DND-41 (cell line): ENCODE measurements around the gene ARL6IP5.
A peak's percentile ranks its signal among the peaks of the same experiment; 100 is the strongest.

Source experiments
- ATAC-seq: fragments of 200-7000 bp; cut with Tn5 transposase; 3 replicates; pipeline ENCODE4 v1.9.1; 2021; ENCODE audit warnings: low read depth; ENCODE audit not compliant: insufficient read depth
- DNase-seq: peaks from one replicate; pipeline ENCODE4 v3.0.0-alpha.2; 2020
- H2AFZ ChIP-seq: 2 replicates; pipeline ENCODE4 v1.6.0; 2012; ENCODE audit warnings: low read depth, low read length
- H3K27ac ChIP-seq: 2 replicates; pipeline ENCODE4 v1.5.1; 2012; ENCODE audit warnings: low read length, inconsistent platforms
- H3K27me3 ChIP-seq: fragments of 200-600 bp; sonication (generic); 2 replicates; pipeline ENCODE4 v1.6.0; 2012; ENCODE audit warnings: low read length, mild to moderate bottlenecking, inconsistent platforms; ENCODE audit not compliant: insufficient read depth, poor library complexity
- H3K36me3 ChIP-seq: 2 replicates; pipeline ENCODE4 v1.5.1; 2012; ENCODE audit warnings: low read length, inconsistent platforms; ENCODE audit not compliant: insufficient read depth
- H3K4me1 ChIP-seq: 2 replicates; pipeline ENCODE4 v1.5.1; 2012; ENCODE audit warnings: mild to moderate bottlenecking, low read length; ENCODE audit not compliant: insufficient read depth
- H3K4me2 ChIP-seq: 2 replicates; pipeline ENCODE4 v1.6.0; 2012; ENCODE audit warnings: mild to moderate bottlenecking, moderate library complexity, low read length, inconsistent platforms; ENCODE audit not compliant: insufficient read depth
- H3K4me3 ChIP-seq, 2 experiments: fragments of 200-600 bp in 1 of 2; shearing (Covaris generic) in 1 of 2; 2 replicates each; pipeline ENCODE4 v1.5.1; 2012 to 2016; ENCODE audit warnings: inconsistent platforms in 2 of 2, low read length in 2 of 2, mild to moderate bottlenecking in 2 of 2, low read depth in 1 of 2, moderate library complexity in 1 of 2
- H3K79me2 ChIP-seq: 2 replicates; pipeline ENCODE4 v1.6.0; 2012; ENCODE audit warnings: low read length, inconsistent platforms; ENCODE audit not compliant: insufficient read depth
- H3K9ac ChIP-seq: 2 replicates; pipeline ENCODE4 v1.6.0; 2012; ENCODE audit warnings: low read depth, mild to moderate bottlenecking, inconsistent platforms, low read length, moderate library complexity
- H3K9me3 ChIP-seq: 2 replicates; pipeline ENCODE4 v1.5.1; 2012; ENCODE audit warnings: low read length, moderate library complexity, mild to moderate bottlenecking, inconsistent platforms; ENCODE audit not compliant: insufficient read depth, severe bottlenecking
- H4K20me1 ChIP-seq: 2 replicates; pipeline ENCODE4 v1.6.0; 2012; ENCODE audit warnings: low read length; ENCODE audit not compliant: insufficient read depth
- CTCF ChIP-seq: IDR thresholded peaks from 2 replicates; pipeline ENCODE4 v1.5.1; 2012; ENCODE audit warnings: borderline replicate concordance, low read length, moderate library complexity, mild to moderate bottlenecking; ENCODE audit not compliant: poor library complexity, severe bottlenecking; ENCODE audit errors: extremely low read depth
- EZH2 ChIP-seq: IDR thresholded peaks from 3 replicates; pipeline ENCODE4 v1.6.1; 2012; ENCODE audit warnings: borderline replicate concordance, low read depth, mild to moderate bottlenecking, moderate library complexity, low read length, inconsistent platforms; ENCODE audit not compliant: severe bottlenecking

The ARL6IP5 gene

GRCh38 chr3:69079269-69080159, 5.2 kb upstream of the ARL6IP5 start:
- peaks cover 6% of the 10 kb centered on the region for H3K36me3 ChIP-seq
- H3K4me1 ChIP-seq, result peaks cover 61% of the 10 kb centered on the region
- peak overlapping the region; percentile 70 for H3K27ac ChIP-seq
- peak; percentile 34 for DNase-seq
- H4K20me1 ChIP-seq, result no peaks in the 10 kb centered on the region
- no peaks in the 10 kb centered on the region for H3K9me3 ChIP-seq
- peak; percentile 47 for ATAC-seq
- peak overlapping the region; percentile 55 to 83 for H3K4me3 ChIP-seq
- peak overlapping the region; percentile 74 for H3K9ac ChIP-seq
- peak overlapping the region; percentile 42 for H2AFZ ChIP-seq
- peak overlapping the region; percentile 77 for H3K4me2 ChIP-seq
- peaks cover 66% of the 10 kb centered on the region for H3K79me2 ChIP-seq
- H3K27me3 ChIP-seq, result no peaks in the 10 kb centered on the region
- TF ChIP-seq CTCF, result no peak
- no peak for TF ChIP-seq EZH2

- H3K27ac ChIP-seq, result peak within 1 kb of the TSS; percentile 70
- H3K79me2 ChIP-seq, result peaks cover 64% of the 10 kb centered on the region
- TF ChIP-seq EZH2 (no peak), CTCF (no peak)
- H3K9ac ChIP-seq, result peak within 1 kb of the TSS; percentile 74
- H3K27me3 ChIP-seq, result no peaks in the 10 kb centered on the region
- peak within 1 kb of the TSS; percentile 77 for H3K4me2 ChIP-seq
- peaks cover 62% of the 10 kb centered on the region for H3K4me1 ChIP-seq
- DNase-seq (peak; percentile 93), ATAC-seq (peak; percentile 79)
- H3K4me3 ChIP-seq, result peak within 1 kb of the TSS; percentile 55 to 83
- H4K20me1 ChIP-seq, result no peaks in the 10 kb centered on the region
- H2AFZ ChIP-seq, result peak within 1 kb of the TSS; percentile 42
- no peaks in the 10 kb centered on the region for H3K9me3 ChIP-seq
- peaks cover 6% of the 10 kb centered on the region; the same call in 1 of the 2 replicates for H3K36me3 ChIP-seq
These were observed 4.4 kb upstream of the ARL6IP5 start, which contains the start of gene UBA3 for GRCh38 chr3:69080233-69080920. Gene UBA3 (minus strand): TSS chr3:69080365. CDS start chr3:69080353, 12 bp downstream.

- no peak for DNase-seq
- Histone ChIP-seq H3K4me1 (peaks cover 75% of the 10 kb centered on the region), H3K9ac (no peak overlapping the region)
These were observed 3.0 kb upstream of the ARL6IP5 start for GRCh38 chr3:69081583-69082262.

More at GRCh38 chr3:69081583-69082262, 3.0 kb upstream of the ARL6IP5 start:
- no peak overlapping the region for H3K4me2 ChIP-seq
- H3K27me3 ChIP-seq, result no peaks in the 10 kb centered on the region
- H4K20me1 ChIP-seq, result no peaks in the 10 kb centered on the region
- no peak for ATAC-seq
- peaks cover 1% of the 10 kb centered on the region; the same call in 1 of the 2 replicates for H3K36me3 ChIP-seq
- no peak overlapping the region for H3K4me3 ChIP-seq
- H3K9me3 ChIP-seq, result no peaks in the 10 kb centered on the region
- H3K27ac ChIP-seq, result peak overlapping the region; percentile 19; the same call in 1 of the 2 replicates
- TF ChIP-seq EZH2 (no peak), CTCF (no peak)
- no peak overlapping the region for H2AFZ ChIP-seq
- H3K79me2 ChIP-seq, result peaks cover 64% of the 10 kb centered on the region
